ENCODE results near the gene GNG2.
"Not testable (repeated sequence)": the region's sequence is repeated elsewhere in the genome, so short reads cannot be mapped to it uniquely, and the experiment has no call there.

GNG2 gene

GRCh38 chr14:51881636-51882035 lies 21.2 kb downstream of the GNG2 start:
- intact Hi-C loops (cut with DNase I) = no loop called here
- no peak for DNase-seq

- intact Hi-C loops (cut with DNase I) = no loop called here
- no peak for DNase-seq
These were observed 22.8 kb downstream of the GNG2 start for GRCh38 chr14:51883232-51883631.

- intact Hi-C loops (cut with DNase I) = no loop called here
These were observed 23.9 kb downstream of the GNG2 start for GRCh38 chr14:51884086-51884927.

GRCh38 chr14:51889851-51890250 lies 29.4 kb downstream of the GNG2 start:
- intact Hi-C loops (cut with DNase I) = no loop called here
- no peak for DNase-seq

More at GRCh38 chr14:51884086-51884927, 23.9 kb downstream of the GNG2 start:
- no peak for DNase-seq

- intact Hi-C loops (cut with DNase I) = no loop called here
- no peak for DNase-seq
These were observed 33.8 kb downstream of the GNG2 start for GRCh38 chr14:51894250-51894649.

- DNase-seq = no peak
- intact Hi-C loops (cut with DNase I) = no loop called here
These were observed 35.0 kb downstream of the GNG2 start for GRCh38 chr14:51895375-51895774.

GRCh38 chr14:51897791-51898355 lies 37.5 kb downstream of the GNG2 start:
- intact Hi-C loops (cut with DNase I) = no loop called here
- DNase-seq = no peak

- intact Hi-C loops (cut with DNase I) = no loop called here
- DNase-seq = no peak
These were observed 41.1 kb downstream of the GNG2 start for GRCh38 chr14:51901475-51902024.

- intact Hi-C loops (cut with DNase I); DNase-seq: not testable (repeated sequence)
These were observed 45.3 kb downstream of the GNG2 start for GRCh38 chr14:51905656-51906121.

GRCh38 chr14:51908086-51908485 lies 47.7 kb downstream of the GNG2 start:
- DNase-seq = no peak
- intact Hi-C loops (cut with DNase I) = no loop called here

GRCh38 chr14:51912112-51912786 lies 51.8 kb downstream of the GNG2 start:
- no peak for DNase-seq

GRCh38 chr14:51914310-51914709 lies 53.9 kb downstream of the GNG2 start:
- intact Hi-C loops (cut with DNase I) = no loop called here
- DNase-seq = no peak

More at GRCh38 chr14:51912112-51912786, 51.8 kb downstream of the GNG2 start:
- intact Hi-C loops (cut with DNase I) = no loop called here

GRCh38 chr14:51917193-51917592 lies 56.8 kb downstream of the GNG2 start:
- no peak for DNase-seq
- intact Hi-C loops (cut with DNase I) = no loop called here

GRCh38 chr14:51921026-51921425 lies 60.6 kb downstream of the GNG2 start:
- intact Hi-C loops (cut with DNase I) = no loop called here
- DNase-seq = no peak

- intact Hi-C loops (cut with DNase I) = no loop called here
- peak in 22 of 42 donors; percentile 3 to 47 (median 17) for DNase-seq
These were observed 62.2 kb downstream of the GNG2 start for GRCh38 chr14:51922624-51923023.

GRCh38 chr14:51924600-51924999 lies 64.2 kb downstream of the GNG2 start:
- intact Hi-C loops (cut with DNase I) = no loop called here
- no peak for DNase-seq

- no peak for DNase-seq
- intact Hi-C loops (cut with DNase I) = no loop called here
These were observed 65.6 kb downstream of the GNG2 start for GRCh38 chr14:51925980-51926379.

GRCh38 chr14:51926449-51926848 lies 66.0 kb downstream of the GNG2 start:
- DNase-seq = no peak
- intact Hi-C loops (cut with DNase I) = no loop called here

- intact Hi-C loops (cut with DNase I) = no loop called here
- DNase-seq = no peak
These were observed 68.2 kb downstream of the GNG2 start for GRCh38 chr14:51928568-51928967.

GRCh38 chr14:51929166-51929565 lies 68.8 kb downstream of the GNG2 start:
- intact Hi-C loops (cut with DNase I) = no loop called here
- peak in 2 of 42 donors; percentile 7 to 42 for DNase-seq
